PFSK-1 (cell line): ENCODE measurements around the gene EPHA6.

Source experiments
- FOXP2 ChIP-seq: optimal IDR thresholded peaks from 2 replicates; pipeline ENCODE3; 2011; ENCODE audit warnings: borderline replicate concordance, control low read depth, inconsistent platforms; ENCODE audit not compliant: insufficient read depth; ENCODE audit errors: extremely low read length, extremely low read depth
- POLR2AphosphoS5 ChIP-seq: IDR thresholded peaks from 2 replicates; pipeline ENCODE4 v1.6.1; 2012; ENCODE audit warnings: low read depth, mild to moderate bottlenecking, control low read depth, low read length, moderate library complexity
- REST ChIP-seq, 2 experiments: IDR thresholded peaks; 2 replicates each; pipeline versions ENCODE4 v1.6.1 to v1.8.0; 2011 to 2012; ENCODE audit warnings: low read depth in 2 of 2, low read length in 2 of 2, control low read depth in 1 of 2, inconsistent platforms in 1 of 2, mild to moderate bottlenecking in 1 of 2, moderate library complexity in 1 of 2; ENCODE audit not compliant: insufficient read depth in 1 of 2
- SIN3A ChIP-seq: IDR thresholded peaks from 2 replicates; pipeline ENCODE4 v1.6.1; 2012; ENCODE audit warnings: mild to moderate bottlenecking, low read length, moderate library complexity, borderline replicate concordance; ENCODE audit not compliant: insufficient read depth
- TAF1 ChIP-seq: IDR thresholded peaks from 2 replicates; pipeline ENCODE4 v1.6.1; 2012; ENCODE audit warnings: low read length, control low read depth, borderline replicate concordance; ENCODE audit not compliant: insufficient read depth

Gene EPHA6

DNA sequence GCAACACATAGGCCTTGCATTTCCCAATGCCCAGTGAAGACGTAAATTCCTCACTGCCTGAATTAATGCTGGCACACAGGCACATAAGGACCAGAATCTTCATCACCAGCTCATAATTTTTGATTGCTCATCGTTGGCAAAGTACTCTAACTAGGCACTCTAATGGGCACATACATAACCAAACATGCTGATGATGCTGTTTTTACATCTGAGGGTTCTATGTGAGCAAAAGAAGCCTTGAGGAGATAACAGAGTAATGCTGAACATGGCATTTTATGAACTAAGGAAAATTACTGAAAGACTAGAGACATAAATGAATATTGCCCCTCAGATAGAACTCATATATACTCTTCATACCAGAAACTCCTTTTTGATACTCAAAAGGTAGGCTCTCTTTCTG lies 387.4 kb downstream of the EPHA6 start:
- TF ChIP-seq REST (IDR thresholded peaks at IDR 0.05; ENCODE audit: insufficient read depth in 1 of 2, low read depth in 2 of 2, low read length in 2 of 2) (no peak), SIN3A (no peak), FOXP2 (no peak)

GRCh38 chr3:97228966-97229365 lies 414.6 kb downstream of the EPHA6 start:
- TF ChIP-seq REST (IDR thresholded peaks at IDR 0.05; ENCODE audit: insufficient read depth in 1 of 2, low read depth in 2 of 2, low read length in 2 of 2) (no peak), SIN3A (no peak), FOXP2 (no peak), POLR2AphosphoS5 (no peak), TAF1 (no peak)

GRCh38 chr3:97230486-97230885 lies 416.1 kb downstream of the EPHA6 start:
- TF ChIP-seq TAF1 (no peak), FOXP2 (no peak), REST (IDR thresholded peaks at IDR 0.05; ENCODE audit: insufficient read depth in 1 of 2, low read depth in 2 of 2, low read length in 2 of 2) (no peak), SIN3A (no peak), POLR2AphosphoS5 (no peak)

- TF ChIP-seq SIN3A, result no peak
- no peak for TF ChIP-seq TAF1
- TF ChIP-seq POLR2AphosphoS5, result no peak
- no peak for TF ChIP-seq FOXP2
- no peak for TF ChIP-seq REST (IDR thresholded peaks at IDR 0.05; ENCODE audit: insufficient read depth in 1 of 2, low read depth in 2 of 2, low read length in 2 of 2)
These were observed 418.1 kb downstream of the EPHA6 start for GRCh38 chr3:97232393-97233034.

GRCh38 chr3:97235179-97235578 lies 420.8 kb downstream of the EPHA6 start:
- TF ChIP-seq TAF1, result no peak
- TF ChIP-seq REST (IDR thresholded peaks at IDR 0.05; ENCODE audit: insufficient read depth in 1 of 2, low read depth in 2 of 2, low read length in 2 of 2), result no peak
- no peak for TF ChIP-seq FOXP2
- no peak for TF ChIP-seq SIN3A
- no peak for TF ChIP-seq POLR2AphosphoS5
